SK-N-SH treated with all-trans-retinoic acid at 6 μM for 48 hours (cell line): ENCODE measurements around the gene NOA1.

Experiments
- ATAC-seq: fragments of 200-7000 bp; cut with Tn5 transposase; 3 replicates; pipeline ENCODE4 v1.9.1; 2020; ENCODE audit warnings: mild to moderate bottlenecking, moderate library complexity
- ARNTL ChIP-seq: fragments of 450-650 bp; formaldehyde crosslinking; IDR thresholded peaks from 2 replicates; pipeline ENCODE4 v1.5.0; 2020; ENCODE audit warnings: low read depth, mild to moderate bottlenecking, moderate library complexity, borderline replicate concordance
- BACH2 ChIP-seq: fragments of 250-450 bp; sonication (Bioruptor Pico); IDR thresholded peaks from 2 replicates; pipeline ENCODE4 v1.9.0; 2021; ENCODE audit warnings: mild to moderate bottlenecking, borderline replicate concordance
- CSDC2 ChIP-seq: fragments of 250-450 bp; sonication (Bioruptor Pico); IDR thresholded peaks from 2 replicates; pipeline ENCODE4 v1.5.0; 2020; ENCODE audit warnings: mild to moderate bottlenecking, moderate library complexity
- ESRRG ChIP-seq: fragments of 250-450 bp; sonication (Bioruptor Pico); IDR thresholded peaks from 2 replicates; pipeline ENCODE4 v1.6.1; 2021; ENCODE audit warnings: mild to moderate bottlenecking
- GLIS3 ChIP-seq: fragments of 250-450 bp; sonication (Bioruptor Pico); IDR thresholded peaks from 2 replicates; pipeline ENCODE4 v1.5.0; 2020; ENCODE audit warnings: mild to moderate bottlenecking, moderate library complexity
- ISL1 ChIP-seq: fragments of 250-450 bp; sonication (Bioruptor Pico); IDR thresholded peaks from 2 replicates; pipeline ENCODE4 v2.1.2; 2022; ENCODE audit warnings: mild to moderate bottlenecking, moderate library complexity
- OSR1 ChIP-seq: fragments of 250-450 bp; sonication (Bioruptor Pico); IDR thresholded peaks from 2 replicates; pipeline ENCODE4 v1.8.0; 2022; ENCODE audit warnings: moderate library complexity, mild to moderate bottlenecking, inconsistent platforms
- PPARA ChIP-seq: fragments of 250-450 bp; sonication (Bioruptor Pico); IDR thresholded peaks from 2 replicates; pipeline ENCODE4 v1.5.0; 2020; ENCODE audit warnings: mild to moderate bottlenecking, borderline replicate concordance
- RARB ChIP-seq: fragments of 250-450 bp; sonication (Bioruptor Pico); IDR thresholded peaks from 2 replicates; pipeline ENCODE4 v1.8.0; 2021; ENCODE audit warnings: mild to moderate bottlenecking, moderate library complexity
- SNAI2 ChIP-seq: fragments of 250-450 bp; sonication (Bioruptor Pico); IDR thresholded peaks from 2 replicates; pipeline ENCODE4 v1.5.0; 2020; ENCODE audit warnings: mild to moderate bottlenecking, moderate library complexity
- TOX ChIP-seq: fragments of 250-450 bp; sonication (Bioruptor Pico); IDR thresholded peaks from 2 replicates; pipeline ENCODE4 v1.8.0; 2021; ENCODE audit warnings: mild to moderate bottlenecking, moderate library complexity, borderline replicate concordance
- ZC3H10 ChIP-seq: fragments of 250-450 bp; sonication (Bioruptor Pico); IDR thresholded peaks from 2 replicates; pipeline ENCODE4 v1.5.1; 2021; ENCODE audit warnings: mild to moderate bottlenecking, moderate library complexity
- ZFP3 ChIP-seq: fragments of 250-450 bp; sonication (Bioruptor Pico); IDR thresholded peaks from 2 replicates; pipeline ENCODE4 v1.5.0; 2020; ENCODE audit warnings: mild to moderate bottlenecking, moderate library complexity
- ZFP30 ChIP-seq: fragments of 450-650 bp; formaldehyde crosslinking; IDR thresholded peaks from 2 replicates; pipeline ENCODE4 v1.5.0; 2022; ENCODE audit warnings: mild to moderate bottlenecking, moderate library complexity
- ZNF70 ChIP-seq: fragments of 450-650 bp; formaldehyde crosslinking; IDR thresholded peaks from 2 replicates; pipeline ENCODE4 v1.5.0; 2020; ENCODE audit warnings: mild to moderate bottlenecking, moderate library complexity
- ZNF8 ChIP-seq: fragments of 450-650 bp; formaldehyde crosslinking; IDR thresholded peaks from 2 replicates; pipeline ENCODE4 v1.5.0; 2020; ENCODE audit warnings: mild to moderate bottlenecking, moderate library complexity
- TF ChIP-seq, protein P1 (sequence below): fragments of 250-450 bp; sonication (Bioruptor Pico); IDR thresholded peaks from 2 replicates; pipeline ENCODE4 v1.5.0; 2020; ENCODE audit warnings: mild to moderate bottlenecking, moderate library complexity
- TF ChIP-seq, protein P2 (sequence below): fragments of 250-450 bp; sonication (Bioruptor Pico); IDR thresholded peaks from 2 replicates; pipeline ENCODE4 v1.8.0; 2020; ENCODE audit warnings: mild to moderate bottlenecking, moderate library complexity, borderline replicate concordance
- TF ChIP-seq, protein P3 (sequence below): fragments of 250-450 bp; sonication (Bioruptor Pico); IDR thresholded peaks from 2 replicates; pipeline ENCODE4 v1.5.1; 2020; ENCODE audit warnings: low read depth, mild to moderate bottlenecking, moderate library complexity
- TF ChIP-seq, protein P4 (sequence below): fragments of 250-450 bp; sonication (Bioruptor Pico); IDR thresholded peaks from 2 replicates; pipeline ENCODE4 v1.8.0; 2021; ENCODE audit warnings: low read depth, mild to moderate bottlenecking, moderate library complexity, borderline replicate concordance
- TF ChIP-seq, protein P5 (sequence below): fragments of 250-450 bp; sonication (Bioruptor Pico); IDR thresholded peaks from 2 replicates; pipeline ENCODE4 v1.5.1; 2021; ENCODE audit warnings: mild to moderate bottlenecking, moderate library complexity

NOA1 gene

DNA sequence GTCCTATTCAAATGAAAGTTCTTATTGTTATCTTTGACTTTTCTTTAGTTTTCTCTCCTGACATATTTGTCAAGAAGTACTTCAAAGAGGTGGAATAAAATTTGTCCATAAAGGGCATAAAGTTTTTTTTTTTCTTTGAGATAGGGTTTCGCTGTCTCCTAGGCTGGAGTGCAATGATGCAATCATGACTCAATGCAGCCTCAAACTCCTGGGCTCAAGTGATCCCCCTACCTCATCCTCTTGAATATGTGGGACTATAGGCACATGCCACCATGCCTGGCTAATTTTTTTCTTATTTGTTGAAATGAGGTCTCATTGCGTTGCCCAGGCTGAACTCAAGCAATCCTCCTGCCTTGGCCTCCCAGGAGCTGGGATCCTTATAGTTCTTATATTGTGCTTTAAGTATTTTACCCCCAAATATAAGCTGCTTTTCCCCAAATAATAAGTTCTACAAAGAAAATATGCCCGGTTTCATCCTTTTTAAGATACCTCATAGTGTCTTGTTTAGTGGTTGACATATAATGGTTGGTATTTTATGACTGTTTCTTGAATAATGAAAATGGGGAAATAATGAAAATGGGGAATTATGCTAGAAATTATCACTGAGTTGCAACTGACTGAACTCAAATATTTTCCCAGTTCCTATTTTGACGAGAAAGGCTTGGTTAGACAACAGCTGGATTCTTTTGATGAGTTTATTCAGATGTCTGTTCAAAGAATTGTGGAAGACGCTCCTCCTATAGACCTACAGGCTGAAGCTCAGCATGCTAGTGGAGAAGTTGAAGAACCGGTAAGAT is 12.9 kb upstream of the NOA1 start:
- no peak for ATAC-seq
- TF ChIP-seq BACH2 (CRISPR knock-in tag) (no peak), OSR1 (CRISPR knock-in tag) (no peak), ZFP30 (CRISPR knock-in tag) (no peak), ESRRG (no peak), RARB (CRISPR knock-in tag) (no peak), ZFP3 (CRISPR knock-in tag) (no peak), CSDC2 (no peak), GLIS3 (CRISPR knock-in tag) (no peak), ZNF70 (CRISPR knock-in tag) (no peak), PPARA (CRISPR knock-in tag) (no peak), ISL1 (CRISPR knock-in tag) (no peak), ZC3H10 (no peak), ZNF8 (CRISPR knock-in tag) (no peak), ARNTL (CRISPR knock-in tag) (no peak)
- TF ChIP-seq, protein P1, sequence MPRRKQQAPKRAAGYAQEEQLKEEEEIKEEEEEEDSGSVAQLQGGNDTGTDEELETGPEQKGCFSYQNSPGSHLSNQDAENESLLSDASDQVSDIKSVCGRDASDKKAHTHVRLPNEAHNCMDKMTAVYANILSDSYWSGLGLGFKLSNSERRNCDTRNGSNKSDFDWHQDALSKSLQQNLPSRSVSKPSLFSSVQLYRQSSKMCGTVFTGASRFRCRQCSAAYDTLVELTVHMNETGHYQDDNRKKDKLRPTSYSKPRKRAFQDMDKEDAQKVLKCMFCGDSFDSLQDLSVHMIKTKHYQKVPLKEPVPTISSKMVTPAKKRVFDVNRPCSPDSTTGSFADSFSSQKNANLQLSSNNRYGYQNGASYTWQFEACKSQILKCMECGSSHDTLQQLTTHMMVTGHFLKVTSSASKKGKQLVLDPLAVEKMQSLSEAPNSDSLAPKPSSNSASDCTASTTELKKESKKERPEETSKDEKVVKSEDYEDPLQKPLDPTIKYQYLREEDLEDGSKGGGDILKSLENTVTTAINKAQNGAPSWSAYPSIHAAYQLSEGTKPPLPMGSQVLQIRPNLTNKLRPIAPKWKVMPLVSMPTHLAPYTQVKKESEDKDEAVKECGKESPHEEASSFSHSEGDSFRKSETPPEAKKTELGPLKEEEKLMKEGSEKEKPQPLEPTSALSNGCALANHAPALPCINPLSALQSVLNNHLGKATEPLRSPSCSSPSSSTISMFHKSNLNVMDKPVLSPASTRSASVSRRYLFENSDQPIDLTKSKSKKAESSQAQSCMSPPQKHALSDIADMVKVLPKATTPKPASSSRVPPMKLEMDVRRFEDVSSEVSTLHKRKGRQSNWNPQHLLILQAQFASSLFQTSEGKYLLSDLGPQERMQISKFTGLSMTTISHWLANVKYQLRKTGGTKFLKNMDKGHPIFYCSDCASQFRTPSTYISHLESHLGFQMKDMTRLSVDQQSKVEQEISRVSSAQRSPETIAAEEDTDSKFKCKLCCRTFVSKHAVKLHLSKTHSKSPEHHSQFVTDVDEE (CRISPR knock-in tag): no peak
- TF ChIP-seq, protein P2, sequence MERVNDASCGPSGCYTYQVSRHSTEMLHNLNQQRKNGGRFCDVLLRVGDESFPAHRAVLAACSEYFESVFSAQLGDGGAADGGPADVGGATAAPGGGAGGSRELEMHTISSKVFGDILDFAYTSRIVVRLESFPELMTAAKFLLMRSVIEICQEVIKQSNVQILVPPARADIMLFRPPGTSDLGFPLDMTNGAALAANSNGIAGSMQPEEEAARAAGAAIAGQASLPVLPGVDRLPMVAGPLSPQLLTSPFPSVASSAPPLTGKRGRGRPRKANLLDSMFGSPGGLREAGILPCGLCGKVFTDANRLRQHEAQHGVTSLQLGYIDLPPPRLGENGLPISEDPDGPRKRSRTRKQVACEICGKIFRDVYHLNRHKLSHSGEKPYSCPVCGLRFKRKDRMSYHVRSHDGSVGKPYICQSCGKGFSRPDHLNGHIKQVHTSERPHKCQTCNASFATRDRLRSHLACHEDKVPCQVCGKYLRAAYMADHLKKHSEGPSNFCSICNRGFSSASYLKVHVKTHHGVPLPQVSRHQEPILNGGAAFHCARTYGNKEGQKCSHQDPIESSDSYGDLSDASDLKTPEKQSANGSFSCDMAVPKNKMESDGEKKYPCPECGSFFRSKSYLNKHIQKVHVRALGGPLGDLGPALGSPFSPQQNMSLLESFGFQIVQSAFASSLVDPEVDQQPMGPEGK (CRISPR knock-in tag): no peak
- TF ChIP-seq, protein P3, sequence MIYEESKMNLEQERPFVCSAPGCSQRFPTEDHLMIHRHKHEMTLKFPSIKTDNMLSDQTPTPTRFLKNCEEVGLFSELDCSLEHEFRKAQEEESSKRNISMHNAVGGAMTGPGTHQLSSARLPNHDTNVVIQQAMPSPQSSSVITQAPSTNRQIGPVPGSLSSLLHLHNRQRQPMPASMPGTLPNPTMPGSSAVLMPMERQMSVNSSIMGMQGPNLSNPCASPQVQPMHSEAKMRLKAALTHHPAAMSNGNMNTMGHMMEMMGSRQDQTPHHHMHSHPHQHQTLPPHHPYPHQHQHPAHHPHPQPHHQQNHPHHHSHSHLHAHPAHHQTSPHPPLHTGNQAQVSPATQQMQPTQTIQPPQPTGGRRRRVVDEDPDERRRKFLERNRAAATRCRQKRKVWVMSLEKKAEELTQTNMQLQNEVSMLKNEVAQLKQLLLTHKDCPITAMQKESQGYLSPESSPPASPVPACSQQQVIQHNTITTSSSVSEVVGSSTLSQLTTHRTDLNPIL: no peak
- TF ChIP-seq, protein P4, sequence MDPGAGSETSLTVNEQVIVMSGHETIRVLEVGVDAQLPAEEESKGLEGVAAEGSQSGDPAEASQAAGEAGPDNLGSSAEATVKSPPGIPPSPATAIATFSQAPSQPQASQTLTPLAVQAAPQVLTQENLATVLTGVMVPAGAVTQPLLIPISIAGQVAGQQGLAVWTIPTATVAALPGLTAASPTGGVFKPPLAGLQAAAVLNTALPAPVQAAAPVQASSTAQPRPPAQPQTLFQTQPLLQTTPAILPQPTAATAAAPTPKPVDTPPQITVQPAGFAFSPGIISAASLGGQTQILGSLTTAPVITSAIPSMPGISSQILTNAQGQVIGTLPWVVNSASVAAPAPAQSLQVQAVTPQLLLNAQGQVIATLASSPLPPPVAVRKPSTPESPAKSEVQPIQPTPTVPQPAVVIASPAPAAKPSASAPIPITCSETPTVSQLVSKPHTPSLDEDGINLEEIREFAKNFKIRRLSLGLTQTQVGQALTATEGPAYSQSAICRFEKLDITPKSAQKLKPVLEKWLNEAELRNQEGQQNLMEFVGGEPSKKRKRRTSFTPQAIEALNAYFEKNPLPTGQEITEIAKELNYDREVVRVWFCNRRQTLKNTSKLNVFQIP (CRISPR knock-in tag): no peak
- TF ChIP-seq, protein P5, sequence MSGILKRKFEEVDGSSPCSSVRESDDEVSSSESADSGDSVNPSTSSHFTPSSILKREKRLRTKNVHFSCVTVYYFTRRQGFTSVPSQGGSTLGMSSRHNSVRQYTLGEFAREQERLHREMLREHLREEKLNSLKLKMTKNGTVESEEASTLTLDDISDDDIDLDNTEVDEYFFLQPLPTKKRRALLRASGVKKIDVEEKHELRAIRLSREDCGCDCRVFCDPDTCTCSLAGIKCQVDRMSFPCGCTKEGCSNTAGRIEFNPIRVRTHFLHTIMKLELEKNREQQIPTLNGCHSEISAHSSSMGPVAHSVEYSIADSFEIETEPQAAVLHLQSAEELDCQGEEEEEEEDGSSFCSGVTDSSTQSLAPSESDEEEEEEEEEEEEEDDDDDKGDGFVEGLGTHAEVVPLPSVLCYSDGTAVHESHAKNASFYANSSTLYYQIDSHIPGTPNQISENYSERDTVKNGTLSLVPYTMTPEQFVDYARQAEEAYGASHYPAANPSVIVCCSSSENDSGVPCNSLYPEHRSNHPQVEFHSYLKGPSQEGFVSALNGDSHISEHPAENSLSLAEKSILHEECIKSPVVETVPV (CRISPR knock-in tag): no peak

DNA sequence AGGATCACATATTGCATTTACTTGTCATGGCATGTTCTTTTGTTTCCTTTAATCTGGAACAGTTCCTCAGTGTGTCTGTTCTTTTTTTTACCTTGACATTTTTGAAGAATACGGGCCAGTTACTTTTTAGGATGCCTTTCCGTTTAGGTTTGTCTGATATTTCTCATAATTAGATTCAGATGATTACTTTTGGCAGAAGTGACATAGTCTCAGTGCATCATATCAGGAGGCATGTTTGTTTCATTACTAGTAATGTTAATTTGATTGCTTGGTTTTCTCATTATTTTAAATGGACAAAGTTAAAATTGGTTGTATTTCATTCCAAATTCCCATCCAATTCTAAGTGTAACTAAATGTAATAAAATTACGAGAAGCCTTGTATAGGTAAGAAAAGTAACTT is 9.5 kb upstream of the NOA1 start:
- ATAC-seq: peak; percentile 57; the same call in 2 of the 3 replicates
- peak; percentile 80 for TF ChIP-seq ISL1 (CRISPR knock-in tag)
- TF ChIP-seq, protein P3: 0 out of 2 replicates have a peak, but pooled peaks have one; percentile 21
- TF ChIP-seq ZC3H10: no peak

DNA sequence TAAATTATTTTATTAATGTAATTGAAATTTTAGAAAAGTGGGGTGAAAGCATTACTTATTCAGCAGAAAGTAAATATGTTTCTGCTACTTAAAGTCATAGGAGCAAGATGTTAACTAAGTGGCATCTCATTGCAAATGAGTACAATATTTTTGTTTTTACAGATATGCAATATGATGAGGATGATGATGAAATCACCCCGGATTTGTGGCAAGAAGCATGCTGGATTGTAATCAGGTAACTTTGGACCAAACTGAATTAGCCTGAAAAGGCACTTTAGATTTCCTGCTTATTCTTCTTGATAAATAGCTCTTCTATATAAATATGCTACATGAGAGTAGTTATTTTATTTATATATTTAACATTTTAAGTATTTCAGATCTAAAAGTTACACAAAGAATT is 8.8 kb upstream of the NOA1 start:
- TF ChIP-seq CSDC2 (no peak), ISL1 (CRISPR knock-in tag) (no peak), BACH2 (CRISPR knock-in tag) (no peak), TOX (CRISPR knock-in tag) (no peak), RARB (CRISPR knock-in tag) (no peak), ZC3H10 (no peak), GLIS3 (CRISPR knock-in tag) (no peak), OSR1 (CRISPR knock-in tag) (no peak), SNAI2 (no peak)
- TF ChIP-seq, protein P3: no peak
- TF ChIP-seq, protein P4 (CRISPR knock-in tag): no peak
- TF ChIP-seq, protein P5 (CRISPR knock-in tag): no peak
- TF ChIP-seq, all 23 proteins: peak for 0
- no peak for ATAC-seq
